Measurements from ENCODE around the gene CMBL. TPM values are rescaled to one million over a fixed set of nuclear protein-coding genes. Genes with fewer than 3 reads are reported as not detected.
A peak's percentile ranks its signal among the peaks of the same experiment; 100 is the strongest.
"Not testable (repeated sequence)": the region's sequence is repeated elsewhere in the genome, so short reads cannot be mapped to it uniquely, and the experiment has no call there.

The CMBL gene
- polyA plus RNA-seq, 10 donors, result 54.1 to 104 (median 79.0) TPM

DNA sequence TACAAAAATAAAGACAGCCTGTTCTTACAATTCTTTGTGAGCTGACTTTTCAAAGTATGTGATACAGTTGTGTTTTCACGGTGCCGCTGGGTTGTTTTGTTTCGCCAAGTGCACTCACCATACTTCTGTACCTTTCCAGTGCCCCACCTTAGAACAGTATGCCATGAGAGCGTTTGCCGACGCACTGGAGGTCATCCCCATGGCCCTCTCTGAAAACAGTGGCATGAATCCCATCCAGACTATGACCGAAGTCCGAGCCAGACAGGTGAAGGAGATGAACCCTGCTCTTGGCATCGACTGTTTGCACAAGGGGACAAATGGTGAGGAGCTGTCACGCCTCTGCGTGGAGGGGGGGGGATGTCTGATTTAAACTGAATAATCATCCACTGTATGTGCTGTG is 44.7 kb downstream of the CMBL start:
- no peak for DNase-seq

DNA sequence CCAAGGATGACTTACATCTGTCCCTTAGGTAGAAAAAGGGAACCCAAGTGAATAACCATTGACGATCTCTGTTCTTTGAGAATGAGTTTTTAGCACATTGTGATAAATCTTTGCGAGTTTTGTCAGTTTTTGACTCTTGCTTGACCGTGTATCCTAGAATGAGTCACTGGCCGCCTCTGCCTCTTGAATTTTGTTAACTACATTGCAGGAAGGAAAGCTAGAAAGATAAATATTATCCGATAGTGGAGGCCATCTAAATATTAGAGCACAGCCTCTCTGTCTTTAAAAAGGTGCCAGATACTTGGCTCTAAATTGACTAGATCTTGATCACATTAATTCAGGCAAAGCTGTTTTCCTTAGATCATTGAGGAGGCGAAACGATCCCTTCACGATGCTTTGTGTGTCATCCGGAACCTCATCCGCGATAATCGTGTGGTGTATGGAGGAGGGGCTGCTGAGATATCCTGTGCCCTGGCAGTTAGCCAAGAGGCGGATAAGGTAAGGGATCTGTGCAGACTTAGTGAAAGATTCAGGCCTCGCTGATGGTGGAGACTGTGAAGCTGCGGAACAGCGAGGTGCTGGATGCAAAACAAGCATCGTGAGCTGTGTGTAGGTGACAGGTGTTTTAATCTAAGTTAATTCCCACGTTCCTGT is 45.5 kb downstream of the CMBL start:
- DNase-seq, result no peak

DNA sequence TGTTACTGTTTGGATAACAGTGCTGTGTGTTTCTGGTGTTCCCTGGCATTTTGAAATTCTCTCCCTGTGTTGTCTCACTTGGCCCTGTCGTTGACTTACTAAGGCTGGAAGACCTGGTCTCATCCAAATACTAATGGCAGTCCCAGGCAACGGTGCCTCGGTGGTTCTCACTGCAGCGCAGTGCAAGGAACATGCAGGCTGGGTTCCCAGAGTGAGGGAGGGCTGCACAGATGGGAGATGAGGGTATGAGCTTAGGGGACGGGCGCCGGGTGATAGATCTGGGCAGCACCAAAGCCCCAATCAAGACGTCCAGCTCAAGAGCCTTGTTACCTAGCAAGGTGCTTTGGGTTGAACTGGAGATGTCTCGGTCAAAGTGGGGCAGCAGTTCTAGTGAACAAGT is 46.6 kb downstream of the CMBL start:
- DNase-seq, result no peak

DNA sequence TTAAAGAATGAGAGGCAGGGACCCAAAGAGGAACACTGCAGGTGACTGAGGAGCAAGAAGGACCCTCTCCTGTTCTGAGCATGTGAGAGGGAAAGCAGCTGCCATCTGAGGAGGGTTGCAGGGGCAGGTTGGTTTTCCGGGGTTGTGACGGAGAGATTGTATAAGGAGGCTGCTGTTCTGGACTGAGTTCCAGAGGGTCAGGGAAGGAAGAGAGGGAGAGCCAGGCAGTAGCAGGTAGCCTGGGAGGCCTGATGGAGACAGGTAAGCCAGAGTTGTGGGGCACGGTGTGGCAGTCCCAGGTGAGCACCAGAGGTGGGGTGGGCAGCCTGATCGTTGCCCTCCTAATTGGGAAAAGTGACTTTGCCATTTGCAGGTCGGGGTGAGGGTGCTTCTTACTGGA is 47.8 kb downstream of the CMBL start:
- DNase-seq, result no peak

DNA sequence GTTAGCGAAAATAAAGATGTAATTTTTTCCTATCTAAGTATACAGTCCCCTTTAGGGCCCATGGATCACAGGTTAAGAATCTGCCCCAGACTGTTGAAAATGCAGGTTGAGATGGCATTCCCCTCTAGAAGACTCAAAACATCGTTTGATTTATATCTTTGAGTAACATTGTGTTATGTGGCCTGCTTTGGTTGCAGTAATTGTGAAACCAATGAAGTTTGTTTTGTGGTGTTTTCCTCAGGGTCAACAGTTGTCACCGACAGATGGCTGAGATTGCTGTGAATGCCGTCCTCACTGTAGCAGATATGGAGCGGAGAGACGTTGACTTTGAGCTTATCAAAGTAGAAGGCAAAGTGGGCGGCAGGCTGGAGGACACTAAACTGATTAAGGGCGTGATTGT is 49.8 kb downstream of the CMBL start:
- no peak for DNase-seq

DNA sequence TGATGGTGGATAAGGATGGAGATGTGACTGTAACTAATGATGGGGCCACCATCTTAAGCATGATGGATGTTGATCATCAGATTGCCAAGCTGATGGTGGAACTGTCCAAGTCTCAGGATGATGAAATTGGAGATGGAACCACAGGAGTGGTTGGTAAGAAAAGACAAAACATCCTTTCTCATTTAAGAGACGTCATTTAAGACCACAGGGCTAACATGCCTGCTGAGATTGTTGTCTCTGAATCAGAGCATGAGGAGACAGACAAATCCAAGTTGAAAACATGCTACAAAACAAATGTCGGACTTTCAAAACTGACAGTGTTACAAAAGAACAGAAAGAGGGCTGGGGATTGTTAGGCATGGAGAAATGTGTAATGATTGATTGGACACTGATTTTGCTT is 53.0 kb downstream of the CMBL start:
- DNase-seq, result no peak

DNA sequence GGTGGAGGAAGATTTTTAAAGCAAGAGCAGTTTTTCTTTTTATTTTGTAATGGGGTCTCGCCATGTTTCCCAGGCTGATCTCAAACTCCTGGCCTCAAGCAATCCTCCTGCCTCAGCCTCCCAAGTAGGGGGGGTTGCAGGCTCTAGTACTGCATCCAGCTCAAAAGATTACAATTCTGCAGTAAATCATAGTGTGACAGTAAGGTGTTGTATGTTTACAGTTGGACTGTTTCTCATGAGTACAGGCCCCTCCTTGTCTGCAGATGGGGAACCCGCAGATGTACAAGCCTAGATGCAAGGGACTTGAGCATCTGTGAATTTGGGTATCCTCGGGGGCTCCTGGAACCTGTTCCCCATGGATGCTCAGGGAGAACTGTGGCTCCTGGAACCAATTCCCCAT is 54.3 kb downstream of the CMBL start:
- no peak for DNase-seq

DNA sequence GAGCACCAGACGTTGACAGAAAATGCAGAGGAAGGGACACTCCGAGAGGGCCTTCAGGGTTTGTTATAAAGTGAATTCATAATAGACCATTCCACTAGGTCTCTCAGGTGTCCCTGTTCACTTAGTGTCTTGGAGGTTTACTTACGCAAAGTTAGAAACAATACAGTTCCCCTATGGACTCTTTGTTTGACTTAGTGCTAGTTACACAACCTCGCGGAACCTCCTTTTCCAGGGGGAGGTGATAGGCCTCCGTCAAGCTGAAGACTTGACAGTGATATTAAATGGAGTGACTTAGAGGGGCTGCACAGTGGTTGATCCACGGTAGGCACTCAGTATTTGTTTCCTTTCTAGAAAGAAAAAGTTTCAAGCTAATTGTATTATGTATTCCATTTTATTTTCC is 56.3 kb downstream of the CMBL start:
- DNase-seq, result no peak

DNA sequence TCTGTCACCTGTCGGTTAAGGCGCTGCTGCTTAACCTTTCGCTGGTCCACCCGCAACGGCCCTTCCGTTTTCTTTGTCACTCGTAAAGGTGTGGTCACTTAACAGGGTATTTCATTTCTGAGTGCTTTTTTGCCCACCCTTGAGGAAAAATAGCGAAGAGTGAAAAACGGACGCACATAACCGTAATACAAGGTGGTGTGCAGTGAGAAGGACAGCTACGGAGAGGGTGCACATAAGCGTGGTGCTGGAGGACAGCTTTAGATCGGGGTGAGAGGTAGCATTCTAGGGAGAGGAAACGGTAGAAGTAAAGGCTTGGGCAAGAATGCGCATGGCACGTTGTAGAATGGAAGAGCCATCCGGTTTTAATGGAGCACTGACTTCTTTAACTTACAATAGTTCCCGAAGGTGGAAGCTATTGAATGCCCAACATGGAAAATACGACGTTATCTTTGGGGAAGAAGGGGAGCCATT is 56.9 kb downstream of the CMBL start:
- peak in 1 of 3 donors; percentile 15 for DNase-seq

DNA sequence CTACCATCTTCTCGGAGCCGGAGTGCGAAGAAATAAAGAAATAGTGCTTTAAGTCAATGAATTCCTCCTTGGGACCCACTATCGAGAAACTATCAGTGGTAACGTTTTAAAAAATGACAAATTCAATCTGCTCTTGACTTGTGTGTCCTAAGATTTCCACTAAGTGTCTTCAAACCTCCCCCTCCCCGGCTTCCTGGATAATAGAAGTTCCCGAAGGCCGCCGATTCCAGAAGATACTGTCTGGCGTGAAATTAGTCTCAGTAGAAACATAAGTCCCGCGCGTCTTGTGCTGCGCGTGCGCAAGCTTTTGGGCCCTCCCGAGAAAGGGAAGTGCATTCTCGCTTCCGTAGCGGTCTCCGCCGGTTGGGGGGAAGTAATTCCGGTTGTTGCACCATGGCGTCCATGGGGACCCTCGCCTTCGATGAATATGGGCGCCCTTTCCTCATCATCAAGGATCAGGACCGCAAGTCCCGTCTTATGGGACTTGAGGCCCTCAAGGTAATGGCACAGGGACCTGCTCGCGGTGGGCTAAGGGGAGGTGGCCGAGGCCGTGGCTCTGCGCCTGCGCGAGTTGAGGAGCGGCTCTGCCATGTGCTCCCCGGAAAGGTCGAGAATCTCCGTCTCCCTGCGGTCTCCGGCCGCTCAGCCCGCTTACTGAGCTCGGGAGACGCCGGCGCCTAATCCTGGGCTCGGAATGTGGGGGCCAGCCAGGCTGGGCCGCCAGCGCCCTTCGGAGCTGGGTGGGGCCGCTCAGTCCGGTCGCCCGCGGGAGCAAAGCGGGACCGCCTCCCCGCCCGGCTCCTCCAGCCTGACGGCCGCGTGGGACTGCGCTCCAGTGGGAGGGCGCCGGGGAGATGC is 57.5 kb downstream of the CMBL start, which contains the start of gene CCT5:
Gene CCT5 (plus strand): TSS at position 333 of the 858 bp plus-strand sequence. CDS start 61 bp downstream, at position 394.
- peak; percentile 97 to 99 (median 98) for DNase-seq

DNA sequence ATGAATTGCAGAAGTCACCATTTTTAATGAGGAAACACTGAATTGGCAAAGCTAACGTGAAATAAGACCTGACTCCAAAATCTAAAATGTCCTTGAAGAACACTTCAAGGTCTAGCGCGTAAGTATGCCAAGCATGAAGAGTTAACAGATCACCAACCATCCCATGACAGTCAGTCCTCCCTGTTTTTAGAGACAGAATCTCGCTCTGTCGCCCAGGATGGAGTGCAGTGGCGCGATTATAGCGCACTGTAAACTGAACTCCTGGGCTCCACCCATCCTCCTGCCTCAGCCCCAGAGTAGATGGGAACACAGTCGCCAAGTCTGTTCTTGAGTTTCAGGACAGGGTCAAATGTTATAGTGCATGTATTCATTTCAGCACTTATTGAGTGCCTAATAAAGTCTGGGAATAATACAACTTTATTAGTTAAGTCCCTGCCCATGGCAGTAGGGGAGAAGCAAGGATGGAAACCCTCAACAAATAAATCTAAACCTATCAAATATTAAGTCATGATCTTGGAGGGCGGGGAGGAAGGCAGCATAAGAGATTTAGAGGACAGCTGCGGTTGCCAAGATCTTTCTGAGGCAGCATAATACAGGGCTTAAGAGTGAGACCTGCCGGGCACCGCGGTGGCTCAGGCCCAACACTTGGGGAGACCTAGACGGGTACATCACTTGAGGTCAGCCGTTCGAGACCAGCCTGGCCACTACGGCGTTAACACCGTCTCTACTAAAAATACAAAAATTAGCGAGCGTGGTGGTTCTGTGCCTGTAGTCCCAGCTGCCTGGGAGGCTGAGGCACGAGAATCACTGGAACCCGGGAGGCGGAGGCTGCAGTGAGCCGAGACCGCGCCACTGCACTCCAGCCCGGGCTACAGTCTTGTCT is 59.1 kb downstream of the CMBL start:
- DNase-seq, result peak in 2 of 3 donors; percentile 16 to 36

DNA sequence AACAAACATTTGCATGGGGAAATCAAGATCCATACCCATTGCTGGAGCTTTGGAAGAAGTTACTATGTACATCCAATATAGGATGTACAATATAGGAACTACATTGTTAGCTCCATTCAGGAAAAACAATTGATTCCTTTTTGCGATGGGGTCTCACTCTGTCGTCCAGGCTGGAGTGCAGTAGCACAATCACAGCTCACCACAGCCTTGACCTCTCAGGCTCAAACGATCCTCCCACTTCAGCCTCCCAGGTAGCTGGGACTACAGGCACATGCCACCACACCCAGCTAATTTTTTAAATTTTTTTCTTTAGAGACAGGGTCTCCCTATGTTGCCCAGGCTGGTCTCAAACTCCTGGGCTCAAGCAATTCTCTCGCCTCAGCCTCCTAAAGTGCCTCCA is 60.5 kb downstream of the CMBL start:
- DNase-seq, result not testable (repeated sequence)

DNA sequence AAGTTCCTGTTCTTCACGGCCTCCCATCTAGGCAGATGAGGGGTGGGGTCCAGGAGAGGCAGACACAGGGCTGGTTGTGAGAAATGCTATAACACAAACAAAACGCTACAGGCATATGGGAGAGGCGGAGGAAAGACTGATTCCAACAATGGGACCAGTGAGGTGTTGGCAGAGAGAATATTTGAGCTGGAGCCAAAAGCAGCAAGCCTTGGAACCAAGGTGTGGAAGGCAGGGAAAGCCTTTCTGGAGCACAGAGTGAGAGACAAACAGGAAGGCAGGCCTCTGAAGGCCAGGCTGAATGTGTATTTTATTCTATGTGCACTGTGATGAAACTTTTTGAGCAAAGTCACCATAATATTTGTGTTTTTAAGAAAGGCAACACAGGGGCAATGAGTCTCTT is 60.9 kb downstream of the CMBL start:
- DNase-seq, result no peak

DNA sequence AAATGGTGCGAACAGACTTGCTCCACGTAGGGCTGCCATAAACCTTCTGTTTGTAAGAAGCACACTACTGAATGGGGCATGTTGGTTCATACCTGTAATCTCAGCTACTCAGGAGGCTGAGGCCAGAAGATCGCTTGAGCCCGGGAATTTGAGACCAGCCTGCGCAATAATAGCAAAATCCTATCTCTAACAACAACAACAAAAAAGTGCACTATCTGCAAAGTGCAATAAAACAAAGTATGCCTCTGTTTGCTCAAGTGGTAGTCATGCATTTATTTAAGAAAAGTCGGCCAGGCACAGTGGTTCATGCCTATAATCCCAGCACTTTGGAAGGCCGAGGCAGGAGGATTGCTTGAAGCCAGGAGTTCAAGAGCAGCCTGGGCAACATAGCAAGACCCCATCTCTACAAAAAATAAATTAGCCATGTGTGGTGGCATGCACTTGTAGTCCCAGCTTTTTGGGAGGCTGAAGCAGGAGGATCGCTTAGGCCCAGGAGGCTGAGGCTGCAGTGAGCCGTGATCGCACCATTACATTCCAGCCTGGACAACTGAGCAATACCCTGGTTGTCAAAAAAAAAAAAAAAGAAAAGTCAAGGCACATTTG is 63.3 kb downstream of the CMBL start:
- DNase-seq, result no peak

DNA sequence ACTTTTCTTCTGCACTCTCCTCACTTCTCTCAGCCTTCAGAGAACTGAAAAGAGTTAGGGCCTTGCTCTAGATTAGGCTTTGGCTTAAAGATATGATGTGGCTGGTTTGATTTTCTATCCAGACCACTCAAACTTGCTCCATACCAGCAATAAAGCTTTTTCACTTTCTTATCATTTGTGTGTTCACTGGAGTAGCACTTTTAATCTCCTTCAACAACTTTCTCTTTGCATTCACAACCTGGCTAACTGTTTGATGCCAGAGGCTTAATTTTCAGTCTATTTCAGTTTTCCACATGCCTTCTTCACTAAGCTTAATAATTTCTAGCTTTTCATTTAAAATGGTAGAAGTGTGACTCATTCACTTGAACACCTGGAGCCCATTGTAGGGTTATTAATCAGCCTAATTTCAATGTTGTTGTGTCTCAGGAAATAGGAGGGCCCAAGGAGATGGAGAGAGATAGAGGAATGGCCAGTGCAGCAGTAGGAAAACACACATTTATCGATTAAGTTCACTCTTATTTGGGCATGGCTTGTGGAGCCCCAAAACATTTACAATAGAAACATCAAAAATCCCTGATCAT is 64.0 kb downstream of the CMBL start:
- DNase-seq, result no peak

DNA sequence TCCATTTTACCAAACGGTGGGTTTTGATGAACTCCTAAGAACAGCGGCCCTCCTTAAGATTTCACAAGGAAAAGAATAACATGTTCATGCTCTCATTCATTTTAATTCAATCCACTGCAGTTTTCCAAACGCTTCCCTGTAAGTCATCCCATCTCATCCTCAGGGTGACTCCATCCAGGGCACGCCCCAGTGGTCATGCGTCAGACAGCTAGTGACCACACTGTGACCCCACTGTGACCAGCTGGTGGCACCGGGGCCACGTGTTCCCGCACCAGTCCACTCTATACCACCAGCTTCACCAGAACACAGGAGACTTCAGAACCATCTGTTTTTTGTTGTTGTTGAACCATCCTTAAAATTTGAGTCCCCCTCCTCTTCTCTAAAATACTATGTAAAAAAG is 72.4 kb downstream of the CMBL start:
- DNase-seq, result no peak

DNA sequence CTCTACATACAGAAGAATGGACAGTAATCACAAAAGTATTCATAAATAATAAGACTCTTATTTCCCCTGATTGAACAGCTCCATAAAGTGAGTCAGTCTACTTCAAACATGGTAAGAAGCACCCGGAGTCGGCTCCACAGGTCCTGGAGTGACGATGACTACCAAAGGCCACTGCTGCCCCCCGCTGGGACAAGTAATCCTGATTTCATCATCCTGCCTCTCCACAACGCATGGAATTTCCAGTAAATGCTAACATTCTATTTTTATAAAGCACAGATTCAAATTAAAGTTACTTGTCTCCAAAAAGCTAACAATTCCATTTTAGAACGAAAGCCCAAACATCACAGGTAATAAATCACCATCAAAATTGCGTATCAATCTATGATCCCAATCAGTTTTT is 74.2 kb downstream of the CMBL start:
- peak; percentile 25 to 88 (median 40) for DNase-seq

DNA sequence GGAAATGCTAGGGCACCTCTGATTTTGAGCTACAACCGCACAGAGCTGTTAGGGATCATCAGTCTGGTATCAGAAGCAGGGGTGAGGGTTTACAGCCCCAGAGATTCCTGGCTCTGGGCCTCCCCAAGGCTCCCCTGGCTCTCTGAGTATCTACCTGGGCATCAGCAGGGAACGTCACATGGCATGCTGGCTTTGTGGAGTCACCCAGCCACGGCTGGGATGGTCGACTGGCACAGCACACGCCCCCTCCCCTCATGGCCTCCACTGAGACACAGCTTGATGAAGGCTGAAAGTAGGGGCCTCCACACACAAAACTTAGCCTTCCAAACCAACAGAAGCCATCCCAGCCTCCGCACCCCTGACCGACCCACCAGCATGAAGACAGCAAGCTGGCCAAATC is 74.7 kb downstream of the CMBL start:
- no peak for DNase-seq

DNA sequence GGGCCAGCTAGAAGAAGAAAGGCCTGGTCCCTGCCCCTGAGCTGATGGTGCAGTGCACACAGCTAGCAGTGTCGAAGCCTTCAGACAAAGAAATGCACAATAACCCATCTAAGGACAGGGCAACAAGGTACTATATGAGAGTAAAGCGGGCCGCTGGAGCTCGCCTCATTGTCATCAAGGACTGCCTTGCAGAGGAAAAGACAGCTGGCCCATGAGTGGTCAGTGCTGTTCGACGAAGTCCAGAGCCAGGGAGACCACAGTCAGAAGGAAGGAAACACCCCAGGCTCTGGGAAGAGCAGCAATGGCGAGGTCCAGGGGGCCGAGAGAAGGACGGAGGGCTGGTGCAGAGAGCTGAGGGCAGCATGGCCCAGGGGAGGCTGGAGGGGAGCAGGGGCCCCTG is 75.3 kb downstream of the CMBL start:
- no peak for DNase-seq

DNA sequence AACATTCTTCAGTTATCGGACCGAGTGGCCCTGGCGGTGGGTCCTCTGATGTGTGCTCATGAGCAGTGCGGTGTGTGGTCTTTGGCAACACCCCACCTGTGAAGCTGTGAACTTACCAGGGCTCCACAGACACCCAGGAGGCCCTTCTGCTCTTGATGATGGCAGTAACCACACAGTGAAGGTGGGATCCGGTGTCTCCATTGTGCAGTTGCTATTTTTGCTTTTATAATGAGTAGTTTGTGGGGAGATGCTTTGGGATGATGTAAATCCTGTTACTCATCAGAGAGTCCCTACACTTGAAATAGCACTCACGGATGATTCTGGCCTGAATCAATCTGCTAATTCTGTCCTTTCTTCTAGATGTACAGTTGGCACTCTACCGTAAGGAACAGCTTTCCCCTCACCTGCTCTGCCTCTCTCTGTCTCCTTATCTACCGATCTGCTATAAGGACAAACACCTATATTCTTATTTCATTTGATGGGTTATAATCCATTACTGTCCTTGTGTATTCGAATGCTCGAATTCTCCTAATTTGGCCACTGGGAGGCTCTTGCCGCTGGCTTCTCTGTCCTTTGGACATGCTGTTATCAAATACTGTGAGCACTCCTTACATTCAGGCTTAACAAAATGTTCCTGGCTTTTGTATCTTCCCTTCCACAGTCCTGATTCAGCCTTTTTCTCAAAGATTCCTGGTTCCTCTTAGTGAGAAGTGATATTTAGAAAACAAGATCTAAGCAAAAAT is 78.2 kb downstream of the CMBL start:
- DNase-seq, result peak in 1 of 3 donors; percentile 64

DNA sequence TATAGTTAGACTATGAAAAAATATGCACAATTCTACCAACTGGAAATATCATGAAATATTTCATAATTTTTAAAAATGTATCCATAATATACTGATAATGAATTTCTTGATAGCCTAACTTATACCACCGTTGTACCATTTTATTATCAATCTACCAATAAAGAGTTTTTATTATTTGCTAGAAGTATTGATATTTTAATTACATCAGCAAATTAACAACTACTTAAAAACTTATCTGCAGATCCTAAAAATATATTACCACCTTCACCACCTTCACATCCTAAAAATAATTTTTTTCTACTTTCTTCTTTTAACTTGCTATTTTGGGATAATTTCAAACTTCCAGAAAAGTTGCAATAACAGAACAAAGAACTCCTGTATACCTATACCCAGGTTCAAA is 79.4 kb downstream of the CMBL start:
- DNase-seq, result no peak

Data from muscle of back (tissue), 11 donors.